T-helper 2 cell (primary cell): Measurements from ENCODE around the gene TUBB2B.
A peak's percentile ranks its signal among the peaks of the same experiment; 100 is the strongest.
"Not testable (repeated sequence)": the region's sequence is repeated elsewhere in the genome, so short reads cannot be mapped to it uniquely, and the experiment has no call there.

Experiments
- DNase-seq, 5 experiments: peaks; one replicate each; pipeline versions ENCODE4 v3.0.0 to v3.0.0-alpha.2; 2012 to 2022

TUBB2B gene

DNA sequence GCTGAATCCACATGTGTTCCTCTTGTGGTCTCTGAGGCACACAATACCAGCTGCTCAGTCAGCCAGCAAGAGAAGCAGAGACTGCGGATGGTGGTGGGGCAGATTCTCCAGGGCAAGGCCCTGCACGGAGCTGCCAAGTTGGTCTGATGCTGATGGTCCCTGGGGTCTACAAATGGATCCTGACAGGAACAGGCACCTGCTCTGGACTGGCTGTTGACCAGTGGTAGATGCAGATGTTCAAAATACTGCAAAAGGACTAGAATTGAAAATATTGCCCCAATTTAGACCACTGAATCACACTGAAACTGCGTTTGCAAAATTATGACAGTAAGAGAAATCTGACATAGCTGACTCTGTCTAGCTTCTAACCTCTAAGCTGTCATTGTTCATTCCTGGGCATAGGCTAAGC is 40.5 kb downstream of the TUBB2B start:
- no peak for DNase-seq

- no peak for DNase-seq
These were observed 44.4 kb downstream of the TUBB2B start for GRCh38 chr6:3183066-3183465.

DNA sequence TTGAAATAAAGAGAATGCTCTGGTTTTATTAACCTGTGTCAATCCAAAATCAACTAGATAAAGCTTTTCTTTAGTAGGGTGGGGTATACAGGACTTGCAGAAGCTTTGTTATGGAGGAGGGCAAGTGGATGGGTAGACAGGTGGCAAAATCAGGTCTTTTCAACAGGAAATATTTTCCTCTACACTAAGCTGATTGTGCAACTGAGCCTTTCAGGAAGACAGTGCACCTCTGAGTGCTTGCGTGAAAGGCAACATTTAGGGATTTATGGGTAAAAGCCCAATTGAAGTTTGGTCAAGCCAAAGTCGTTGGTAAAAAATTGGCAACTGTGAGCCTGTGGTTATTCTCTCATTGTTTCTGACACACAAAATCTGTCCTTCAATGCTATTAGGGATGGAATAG is 46.3 kb downstream of the TUBB2B start:
- no peak for DNase-seq

DNA sequence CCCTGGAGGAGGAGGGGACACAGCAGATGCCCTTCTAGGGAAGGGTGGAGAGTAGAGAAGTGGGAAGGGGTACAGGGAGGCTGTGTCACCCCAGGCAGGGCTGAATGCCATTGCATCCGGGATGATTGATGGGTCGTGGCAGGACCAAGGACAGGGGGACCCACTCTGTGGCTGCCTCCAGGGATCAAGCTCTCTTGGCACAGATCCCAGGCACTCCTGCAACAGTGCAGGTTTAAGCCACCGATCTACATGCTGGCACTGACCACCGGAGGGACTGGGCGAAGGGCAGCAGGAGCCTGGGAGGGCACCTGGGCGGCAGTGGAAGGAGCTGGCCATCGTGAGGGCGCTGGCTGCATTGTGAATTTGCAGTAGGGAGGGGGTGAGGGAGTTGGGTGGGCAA is 47.5 kb downstream of the TUBB2B start:
- DNase-seq, result not testable (repeated sequence)

DNA sequence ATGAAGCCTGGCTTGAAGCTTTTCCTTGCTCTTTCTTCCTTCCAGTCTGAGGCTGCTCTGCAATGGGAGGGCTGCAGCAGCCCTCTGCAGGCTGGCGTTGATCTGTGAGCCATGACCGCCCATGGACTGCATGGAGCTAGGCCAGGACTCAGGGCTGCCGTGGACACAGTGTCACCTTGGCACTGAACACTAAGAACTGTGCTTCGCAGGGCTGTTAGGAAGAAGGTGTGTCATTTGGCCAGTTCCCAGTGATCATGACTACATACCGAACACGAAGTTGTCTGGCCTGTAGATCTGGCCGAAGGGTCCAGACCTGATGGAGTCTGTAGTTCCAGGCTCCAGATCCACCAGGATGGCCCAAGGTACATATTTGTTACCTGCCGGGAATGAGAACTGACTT is 48.8 kb downstream of the TUBB2B start:
- not testable (repeated sequence) for DNase-seq

- DNase-seq, result peak in 1 of 5 experiments; percentile 27
These were observed 50.7 kb downstream of the TUBB2B start for GRCh38 chr6:3176562-3177355.

DNA sequence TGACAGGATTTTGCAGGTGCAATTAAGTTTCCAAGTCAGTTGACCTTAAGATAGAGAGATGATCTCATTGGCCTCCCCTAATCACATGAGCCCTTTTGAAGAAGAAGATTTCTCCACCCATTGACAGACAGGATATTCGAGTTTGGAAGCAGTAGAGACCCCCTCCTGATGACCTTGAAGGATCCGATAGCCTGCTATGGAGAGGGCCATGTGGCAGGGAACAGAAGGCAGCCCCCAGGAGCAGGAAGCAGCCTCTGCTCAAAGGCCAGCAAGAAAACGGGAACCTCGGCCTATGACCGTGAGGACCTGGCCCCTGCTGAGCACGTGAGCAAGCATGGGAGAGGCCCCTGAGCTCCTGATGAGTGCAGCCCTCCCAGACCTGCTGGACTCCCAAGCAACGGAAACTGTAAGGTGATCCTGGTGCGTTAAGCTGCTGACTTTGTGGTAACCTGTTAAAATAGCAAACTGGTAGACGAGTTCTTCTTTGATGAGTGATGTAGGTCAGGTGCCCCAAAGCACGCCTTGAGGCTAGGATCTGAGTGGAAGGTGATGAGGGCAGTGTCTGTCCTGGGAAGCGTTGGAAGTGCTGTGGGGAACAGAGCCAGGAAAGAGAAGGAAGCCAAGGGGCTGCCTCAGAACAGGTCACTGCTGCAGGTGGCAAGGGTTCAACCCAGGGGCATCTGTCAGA is 51.6 kb downstream of the TUBB2B start:
- DNase-seq, result no peak
